A549 (cell line): ENCODE data around the gene KIFAP3.

ENCODE experiments used
- BHLHE40 ChIP-seq: IDR thresholded peaks from 2 replicates; pipeline ENCODE4 v1.6.1; 2012; ENCODE audit warnings: low read depth, low read length, inconsistent platforms
- CBX8 ChIP-seq: fragments of 200-600 bp; sonication (generic); IDR thresholded peaks from 2 replicates; pipeline ENCODE4 v1.6.1; 2016
- CEBPB ChIP-seq, 2 experiments: fragments of >200 bp in 1 of 2; sonication (Bioruptor Twin) in 1 of 2; formaldehyde crosslinking in 1 of 2; IDR thresholded peaks; 2 replicates each; pipeline ENCODE4 v1.6.1; 2012 to 2016
- CTCF ChIP-seq: fragments of >200 bp; sonication (Bioruptor Twin); formaldehyde crosslinking; IDR thresholded peaks from 3 replicates; pipeline ENCODE4 v1.5.1; 2016
- ELK1 ChIP-seq: fragments of 150-350 bp; IDR thresholded peaks from 2 replicates; pipeline ENCODE4 v1.6.1; 2014; ENCODE audit warnings: low read depth, mild to moderate bottlenecking, low read length
- EP300 ChIP-seq, 2 experiments: fragments of >200 bp; sonication (Bioruptor Twin); formaldehyde crosslinking; IDR thresholded peaks; 2 replicates in 1 of 2; 3 replicates in 1 of 2; pipeline ENCODE4 v1.6.1; 2016 to 2017
- ESRRA ChIP-seq: fragments of 150-350 bp; IDR thresholded peaks from 2 replicates; pipeline ENCODE4 v1.6.1; 2014; ENCODE audit warnings: mild to moderate bottlenecking, low read length, borderline replicate concordance
- JUN ChIP-seq, 2 experiments: fragments of >200 bp; sonication (Bioruptor Twin); formaldehyde crosslinking; IDR thresholded peaks; 2 replicates in 1 of 2; 3 replicates in 1 of 2; pipeline ENCODE4 v1.6.1; 2016 to 2017
- MAX ChIP-seq: IDR thresholded peaks from 2 replicates; pipeline ENCODE4 v1.6.1; 2012
- POLR2AphosphoS2 ChIP-seq: conservative IDR thresholded peaks from 2 replicates; pipeline ENCODE4 v1.6.1; 2012; ENCODE audit warnings: low read length, improper control_type of control experiment, inconsistent platforms
- RAD21 ChIP-seq, 2 experiments: fragments of >200 bp in 1 of 2; sonication (Bioruptor Twin) in 1 of 2; formaldehyde crosslinking in 1 of 2; IDR thresholded peaks in 1 of 2; conservative IDR thresholded peaks in 1 of 2; 2 replicates in 1 of 2; 3 replicates in 1 of 2; pipeline ENCODE4 v1.6.1; 2012 to 2018; ENCODE audit warnings: inconsistent platforms in 1 of 2
- TP53 ChIP-seq: fragments of 250-450 bp; sonication (Bioruptor Pico); IDR thresholded peaks from 2 replicates; pipeline ENCODE4 v1.5.0; 2021; ENCODE audit warnings: mild to moderate bottlenecking, moderate library complexity
- ZFP36 ChIP-seq: fragments of 450-650 bp; IDR thresholded peaks from 2 replicates; pipeline ENCODE4 v1.6.1; 2014; ENCODE audit warnings: borderline replicate concordance; ENCODE audit not compliant: partially characterized antibody

GRCh38 chr1:170068923-170069322 is 5.6 kb downstream of the KIFAP3 start:
- TF ChIP-seq CTCF (no peak), TP53 (CRISPR knock-in tag) (no peak), JUN (IDR thresholded peaks at IDR 0.05) (no peak), ELK1 (no peak), BHLHE40 (no peak), POLR2AphosphoS2 (no peak), EP300 (IDR thresholded peaks at IDR 0.05) (no peak), CEBPB (IDR thresholded peaks at IDR 0.05) (no peak), RAD21 (conservative IDR thresholded peaks at IDR 0.05 in 1 of 2, IDR thresholded peaks at IDR 0.05 in 1 of 2) (no peak), CBX8 (no peak), ESRRA (no peak), ZFP36 (no peak), MAX (no peak)
